ENCODE data around the gene TMEM198. TPM values are rescaled to one million over a fixed set of nuclear protein-coding genes. Genes with fewer than 3 reads are reported as not detected.

Gene TMEM198
- total and polyA plus RNA-seq, 9 of the 15 experiments (the other 6 are each of a cell fraction or from before 2014, with no cell fraction given), result 0.03 to 3.8 (median 1.0) TPM

- no peak overlapping the region for H2AFZ ChIP-seq (ENCODE audit: low read depth, low read length)
- H3K9ac ChIP-seq (ENCODE audit: insufficient read depth in 1 of 2, low read depth in 2 of 2, low read length in 2 of 2), result peak overlapping the region in 1 of 2 experiments; percentile 52; a peak in 1 of 4 replicates
- H3K27me3 ChIP-seq (ENCODE audit: control insufficient read depth in 2 of 2, insufficient read depth in 2 of 2, low read length in 2 of 2), result no peaks in the 10 kb centered on the region
- H3K4me3 ChIP-seq, result no peak overlapping the region
- in situ Hi-C loops (cut with MboI) (no loop called here), intact Hi-C loops (cut with micrococcal nuclease) (no loop called here)
- BruUV-seq (replicated peaks), result no TSS peak
- H3K79me2 ChIP-seq (ENCODE audit: control insufficient read depth, insufficient read depth, low read length), result peaks cover 1% of the 10 kb centered on the region; the same call in 2 of the 3 replicates
- H3K4me1 ChIP-seq (replicated peaks in 1 of 2; ENCODE audit: control insufficient read depth in 2 of 2, insufficient read depth in 2 of 2, low read length in 2 of 2), result peaks cover 0 to 40% of the 10 kb centered on the region in 2 experiments; a peak in 3 of 5 replicates
- no peaks in the 10 kb centered on the region for H3K9me3 ChIP-seq (replicated peaks; ENCODE audit: control insufficient read depth, insufficient read depth, low read depth, low read length)
- ChIA-PET CTCF (ENCODE audit: low intra/inter-chr PET ratio) (no interaction called here), POLR2A (interaction anchor here (0.6 to 2.4 kb wide), 4 partner anchors 12 to 157 kb away, joined by 3 to 7 read pairs (median 4); no protein-coding TSS in a partner anchor)
- FAIRE-seq (no peak), DNase-seq (ENCODE audit: extremely low read depth in 1 of 4, low spot score in 3 of 4) (no peak), ATAC-seq (no peak)
- 49% methylated on average over 17 of the region's 21 CpGs for WGBS (ENCODE audit: insufficient coverage, low coverage, missing lambda C conversion rate)
- H3K9me1 ChIP-seq (ENCODE audit: control insufficient read depth, insufficient read depth, low read length), result no peaks in the 10 kb centered on the region
- H3K4me2 ChIP-seq (ENCODE audit: insufficient read depth, low read length), result no peak overlapping the region
- H4K20me1 ChIP-seq (replicated peaks; ENCODE audit: control insufficient read depth, insufficient read depth, low read length), result no peaks in the 10 kb centered on the region
- H3K36me3 ChIP-seq (ENCODE audit: control insufficient read depth, insufficient read depth, low read length), result peaks cover 8% of the 10 kb centered on the region; the same call in 1 of the 3 replicates
- no peak overlapping the region for H3K27ac ChIP-seq (ENCODE audit: extremely low read depth, low read depth, low read length)
- TF ChIP-seq RERE (CRISPR knock-in tag; IDR thresholded peaks at IDR 0.05; ENCODE audit: borderline replicate concordance), result no peak
- no peak for TF ChIP-seq ATF4 (CRISPR knock-in tag; IDR thresholded peaks at IDR 0.05)
- no peak for TF ChIP-seq TCF3 (CRISPR knock-in tag; IDR thresholded peaks at IDR 0.05)
Observed at GRCh38 chr2:219565130-219566080, 21.6 kb downstream of the TMEM198 start.

Data from K562 (cell line).